NCI-H748 (cell line): ENCODE measurements around the gene TMEM106C.
"Not testable (repeated sequence)": the region's sequence is repeated elsewhere in the genome, so short reads cannot be mapped to it uniquely, and the experiment has no call there.

Source experiments
- DNase-seq: peaks from one replicate; lab custom pipeline; 2025; ENCODE audit not compliant: unreplicated experiment; lab: John Stamatoyannopoulos, UW

TMEM106C gene

DNA sequence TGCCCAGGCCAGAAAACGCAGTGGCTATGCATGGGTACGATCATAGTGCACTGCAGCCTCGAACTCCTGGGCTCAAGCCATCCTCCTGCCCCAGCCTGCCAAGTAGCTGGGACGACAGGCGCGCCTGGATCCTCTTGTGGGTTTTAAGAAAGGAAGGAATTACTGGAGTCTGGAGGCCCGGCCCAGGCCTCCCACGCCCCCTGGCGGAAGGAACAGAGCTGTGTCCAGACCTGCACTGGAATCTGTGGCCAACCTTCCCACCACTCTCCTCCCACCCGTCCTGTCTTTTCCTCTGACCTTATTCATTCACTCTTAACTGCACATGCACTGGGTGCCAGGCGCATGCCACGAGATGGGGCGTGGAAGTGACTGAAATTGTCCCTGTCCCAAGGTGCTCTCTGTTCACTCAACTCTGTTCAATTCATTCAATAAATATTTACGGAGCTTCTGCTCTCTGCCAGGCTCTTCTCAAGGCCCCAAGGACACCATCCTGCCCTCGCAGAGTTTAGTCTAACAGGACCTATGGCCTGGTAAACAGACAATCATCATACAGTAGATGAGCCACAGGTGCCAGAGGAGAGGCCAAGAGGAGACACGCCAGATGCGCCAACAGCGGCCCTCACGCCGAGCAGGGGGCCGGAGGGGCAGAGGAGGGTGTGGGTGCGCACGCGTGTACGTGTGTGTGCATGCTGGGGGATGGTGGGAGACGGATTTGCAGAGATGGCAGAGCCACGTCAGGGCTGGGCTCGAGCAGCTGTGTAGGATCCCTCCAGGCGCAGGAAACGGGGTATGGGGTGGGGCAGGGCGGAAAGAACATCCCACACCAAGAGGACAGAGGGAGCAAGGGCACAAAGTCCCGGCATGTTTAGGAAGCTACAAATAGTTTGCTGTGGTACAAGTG lies 13.7 kb upstream of the TMEM106C start:
- peak; percentile 66 for DNase-seq

DNA sequence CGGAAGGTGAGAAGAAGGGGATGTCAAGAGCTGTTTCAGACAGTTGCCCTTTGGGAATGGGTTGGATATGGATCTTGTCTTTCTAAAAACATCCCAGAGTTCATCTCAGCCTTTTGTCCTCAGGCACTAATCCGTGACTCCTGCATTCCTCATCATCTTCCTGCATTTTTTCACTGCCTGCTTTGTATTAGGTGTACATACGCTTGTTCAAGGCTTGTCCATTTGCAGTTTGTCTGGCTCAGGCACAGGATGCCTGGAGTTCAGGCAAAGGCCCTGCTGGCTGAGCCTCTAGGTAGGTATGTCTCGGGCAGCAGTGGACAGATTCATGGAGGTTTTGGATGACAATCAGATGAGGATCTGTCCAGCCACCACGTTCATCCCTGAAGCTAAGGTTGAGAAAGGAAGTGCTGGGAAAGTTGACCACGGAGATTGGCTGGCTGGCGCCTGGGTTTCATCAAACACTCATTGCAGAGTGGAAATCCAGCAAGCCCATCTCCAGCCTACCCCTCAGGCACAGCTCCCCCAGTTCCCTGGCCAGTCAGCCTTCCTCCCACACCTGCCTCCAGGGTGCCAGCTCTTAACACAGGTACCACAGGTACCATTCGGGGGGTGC lies 12.4 kb upstream of the TMEM106C start:
- no peak for DNase-seq

DNA sequence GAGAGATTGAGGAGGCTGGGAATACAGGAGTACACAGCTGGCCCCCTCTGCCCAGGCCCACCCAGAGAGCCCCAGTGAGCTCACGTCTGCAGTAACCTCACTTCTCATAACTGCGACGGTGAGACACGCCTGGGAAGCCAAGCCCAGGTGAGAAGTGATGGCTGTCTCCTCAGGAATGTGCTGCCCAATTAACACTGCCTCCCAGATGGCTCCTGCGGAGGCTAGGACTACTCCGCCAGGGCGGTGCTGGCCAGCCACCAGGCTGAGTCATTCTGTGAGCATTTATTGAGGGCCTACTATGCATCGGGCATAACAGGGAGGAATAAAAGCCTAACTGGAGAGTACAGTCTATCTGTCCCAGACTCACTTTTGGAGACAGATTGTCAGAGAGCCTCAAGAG lies 9.3 kb upstream of the TMEM106C start:
- no peak for DNase-seq

DNA sequence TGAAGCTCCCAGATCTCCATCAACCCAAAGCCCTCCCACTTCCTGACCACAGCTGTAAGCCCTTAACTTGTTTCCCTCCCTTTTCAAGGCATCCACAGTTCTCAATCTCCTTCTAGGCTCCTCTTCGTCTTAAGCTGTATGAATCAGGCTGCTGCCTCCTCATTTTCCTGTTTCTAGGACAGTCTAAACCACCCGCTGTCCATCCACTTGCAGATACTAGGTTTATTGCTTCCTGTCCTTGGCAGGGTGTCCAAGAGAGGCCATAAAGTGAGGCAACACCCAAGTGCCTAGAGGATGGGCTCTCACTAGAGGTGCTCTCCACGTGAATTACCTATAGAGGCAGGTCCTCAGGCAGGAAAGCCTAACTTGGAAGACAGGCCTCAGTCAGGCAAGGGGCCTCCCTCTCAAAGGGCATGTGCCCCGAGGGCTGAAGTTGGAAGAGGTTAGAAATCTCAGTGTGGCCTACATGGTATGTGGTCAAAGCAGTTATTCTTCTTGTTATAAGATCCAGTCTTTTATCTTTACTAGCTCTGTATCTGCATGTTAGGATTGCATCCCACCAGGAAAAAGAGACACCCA lies 8.8 kb upstream of the TMEM106C start:
- no peak for DNase-seq

DNA sequence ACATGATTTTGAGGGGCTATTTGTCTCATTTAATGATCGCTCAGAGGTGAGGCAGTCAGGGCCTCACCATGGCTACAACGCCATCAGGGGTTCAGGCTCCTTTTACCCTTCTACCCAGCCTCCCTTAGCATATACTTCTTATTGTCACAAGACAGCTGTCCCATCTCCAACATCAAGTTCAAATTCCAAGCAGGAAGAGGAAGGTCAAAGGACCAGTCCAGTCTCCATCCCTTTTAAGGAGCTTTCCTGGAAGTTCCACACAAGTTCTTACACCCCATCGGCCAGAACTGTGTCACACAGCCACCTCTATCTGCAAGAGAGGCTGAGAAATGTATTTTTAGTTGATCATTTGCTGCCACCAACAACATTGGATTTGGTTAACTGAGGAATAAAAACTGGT lies 8.3 kb upstream of the TMEM106C start:
- no peak for DNase-seq

DNA sequence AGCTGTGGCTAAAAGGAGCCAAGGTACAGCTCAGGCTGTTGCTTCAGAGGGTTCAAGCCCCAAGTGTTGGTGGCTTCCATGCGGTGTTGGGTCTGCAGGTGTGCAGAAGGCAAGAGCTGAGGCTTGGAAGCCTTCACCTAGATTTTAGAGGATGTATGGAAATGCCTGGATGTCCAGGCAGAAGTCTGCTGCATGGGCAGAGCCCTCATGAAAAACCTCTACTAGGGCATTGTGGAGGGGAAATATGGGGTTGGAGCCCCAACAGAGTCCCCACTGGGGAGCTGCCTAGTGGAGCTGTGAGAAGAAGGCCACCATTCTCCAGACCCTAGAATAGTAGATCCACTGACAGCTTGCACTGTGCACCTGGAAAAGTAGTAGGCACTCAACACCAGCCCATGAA lies 5.7 kb upstream of the TMEM106C start:
- DNase-seq, result not testable (repeated sequence)

DNA sequence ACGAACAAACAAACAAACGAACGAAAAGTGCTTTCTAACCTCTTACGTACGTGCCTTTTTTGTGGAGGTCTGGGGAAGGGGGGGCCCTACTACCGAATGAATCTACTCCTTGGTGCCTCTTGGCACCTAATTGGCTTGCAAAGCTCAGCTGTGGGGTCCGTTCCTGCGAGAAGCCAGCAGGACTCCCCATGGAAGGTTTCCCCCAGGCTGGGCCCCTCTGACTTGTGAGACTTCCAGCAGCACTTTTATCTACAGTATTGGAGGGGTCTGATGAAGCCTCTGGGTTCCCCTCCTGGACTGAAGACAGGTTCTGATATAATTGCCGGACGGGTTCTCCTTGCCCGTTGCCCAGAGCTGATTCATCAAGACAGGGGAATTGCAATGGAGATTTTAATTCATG lies 1.2 kb upstream of the TMEM106C start:
- no peak for DNase-seq

DNA sequence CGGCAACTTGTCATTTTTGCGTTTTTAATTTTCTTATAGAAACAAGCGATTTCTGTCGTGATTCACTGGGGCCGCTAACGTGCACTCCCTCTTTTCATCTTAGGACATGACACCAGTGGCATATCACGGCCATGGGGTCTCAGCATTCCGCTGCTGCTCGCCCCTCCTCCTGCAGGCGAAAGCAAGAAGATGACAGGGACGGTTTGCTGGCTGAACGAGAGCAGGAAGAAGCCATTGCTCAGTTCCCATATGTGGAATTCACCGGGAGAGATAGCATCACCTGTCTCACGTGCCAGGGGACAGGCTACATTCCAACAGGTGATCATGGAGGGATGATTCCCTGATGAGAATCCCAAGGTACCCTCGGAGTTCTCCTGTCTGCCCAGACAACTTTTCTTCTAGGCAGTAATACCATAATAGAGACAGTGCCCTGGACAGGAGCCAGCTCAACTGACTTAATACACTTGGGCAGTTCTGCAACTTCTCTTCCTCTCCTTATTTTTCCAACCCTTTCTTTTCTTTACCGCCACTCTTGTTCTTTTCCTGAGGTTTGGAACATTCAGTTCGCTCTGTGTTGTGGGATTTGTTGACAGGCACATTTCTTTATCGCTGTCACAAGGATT lies 821 bp downstream of the TMEM106C start:
- peak; percentile 48 for DNase-seq

DNA sequence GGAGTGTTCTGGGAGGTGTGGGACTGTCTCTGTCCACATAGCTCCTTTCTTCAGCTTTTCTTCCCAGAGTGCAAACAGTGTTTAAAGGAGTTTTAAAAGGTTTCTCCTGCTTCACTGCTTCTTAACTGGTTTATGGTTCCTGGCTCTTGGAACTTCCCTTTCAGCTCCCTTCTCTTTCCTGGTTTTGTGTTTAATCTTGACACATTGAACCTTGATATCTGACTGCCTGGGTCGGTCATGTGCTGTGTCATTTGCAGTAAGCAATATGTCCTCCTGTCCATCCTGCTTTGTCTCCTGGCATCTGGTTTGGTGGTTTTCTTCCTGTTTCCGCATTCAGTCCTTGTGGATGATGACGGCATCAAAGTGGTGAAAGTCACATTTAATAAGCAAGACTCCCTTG lies 2.2 kb downstream of the TMEM106C start:
- no peak for DNase-seq

DNA sequence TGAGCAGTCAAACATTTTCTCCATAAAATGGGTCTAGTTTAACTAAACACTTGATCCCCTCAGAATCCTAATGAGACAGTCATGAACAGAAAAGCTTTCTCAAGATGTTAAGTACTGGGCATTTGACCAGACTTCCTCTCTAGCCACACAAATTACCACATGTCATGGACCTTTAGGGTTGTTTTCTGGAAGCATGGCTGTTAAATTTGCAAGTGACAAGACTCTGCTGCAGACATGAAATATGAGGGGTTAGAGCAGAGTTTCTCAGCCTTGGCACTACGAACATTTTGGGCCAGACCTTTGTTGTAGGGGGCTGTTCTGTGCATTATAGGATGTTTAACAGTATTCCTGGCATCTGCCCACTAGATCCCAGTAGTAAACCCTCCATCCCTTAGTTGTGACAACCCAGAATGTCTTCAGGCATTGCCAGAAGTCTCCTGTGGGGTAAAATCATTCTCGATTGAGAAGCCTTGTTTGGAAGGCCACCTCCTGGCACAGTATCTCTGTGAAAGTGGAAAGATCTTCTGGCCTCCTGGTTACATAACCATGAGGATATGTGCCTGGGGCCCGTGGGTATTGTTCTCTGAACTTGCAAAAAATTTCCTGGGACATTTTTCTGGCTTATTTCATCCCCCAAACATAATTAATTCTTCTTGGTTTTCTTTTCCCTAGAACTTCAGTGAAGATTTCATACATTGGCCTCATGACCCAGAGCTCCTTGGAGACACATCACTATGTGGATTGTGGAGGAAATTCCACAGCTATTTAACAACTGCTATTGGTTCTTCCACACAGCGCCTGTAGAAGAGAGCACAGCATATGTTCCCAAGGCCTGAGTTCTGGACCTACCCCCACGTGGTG lies 4.3 kb downstream of the TMEM106C start:
- no peak for DNase-seq

DNA sequence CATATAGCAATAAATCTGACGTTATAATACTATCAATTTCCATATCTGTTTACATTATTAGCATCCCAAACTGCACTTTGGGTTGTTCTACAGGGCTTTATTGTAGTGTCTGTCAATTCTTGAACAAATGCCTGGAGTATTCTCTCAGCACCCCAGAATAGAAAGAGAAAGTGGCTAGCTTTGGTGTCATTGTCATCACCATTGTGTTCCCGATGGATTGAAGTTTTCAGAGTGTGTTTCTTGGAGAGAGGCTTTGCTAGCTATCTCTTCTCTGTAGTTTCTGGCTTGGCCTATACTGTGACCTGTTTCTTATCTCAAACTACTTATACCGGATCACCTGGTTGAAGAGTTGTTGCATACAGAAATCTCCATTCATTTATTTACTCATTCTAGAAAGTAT lies 6.4 kb downstream of the TMEM106C start:
- no peak for DNase-seq

DNA sequence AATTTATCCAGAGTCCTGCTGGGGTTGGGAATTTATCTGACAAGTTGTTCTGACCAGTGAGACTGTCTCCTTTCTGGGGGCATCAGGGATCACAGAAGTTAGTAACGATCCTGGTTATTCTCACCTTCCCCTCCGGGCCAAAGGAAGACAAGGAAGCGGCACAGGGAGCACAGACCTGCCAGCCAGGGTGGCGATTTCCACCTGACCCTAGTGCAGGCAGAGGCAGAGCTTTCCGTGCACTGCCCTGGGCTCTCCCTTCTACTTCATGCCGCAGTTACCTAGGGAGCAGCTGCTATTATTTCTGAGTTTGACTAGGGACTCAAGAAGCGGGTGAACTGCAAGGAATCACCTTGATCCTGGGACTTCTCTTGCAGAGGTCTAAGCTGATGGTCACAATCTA lies 7.4 kb downstream of the TMEM106C start:
- no peak for DNase-seq

DNA sequence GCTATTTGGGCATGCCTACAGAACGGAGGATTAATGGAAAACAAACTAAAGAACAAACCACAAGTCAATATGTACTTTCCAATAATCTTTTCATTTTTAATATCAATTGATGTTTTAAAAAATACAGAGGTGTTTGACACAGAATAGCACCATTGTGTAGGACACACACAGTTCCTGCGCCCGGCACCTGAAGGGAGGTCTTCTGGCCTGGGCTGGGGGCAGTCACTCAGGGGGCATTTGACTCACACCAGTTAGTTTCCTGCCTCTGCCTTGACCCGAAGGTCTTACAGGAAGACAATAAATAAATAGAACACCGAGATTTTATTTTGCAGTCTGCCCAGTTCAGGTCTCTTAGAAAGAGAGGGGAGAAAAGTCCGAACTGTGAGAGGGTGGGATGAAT lies 9.5 kb downstream of the TMEM106C start:
- no peak for DNase-seq

DNA sequence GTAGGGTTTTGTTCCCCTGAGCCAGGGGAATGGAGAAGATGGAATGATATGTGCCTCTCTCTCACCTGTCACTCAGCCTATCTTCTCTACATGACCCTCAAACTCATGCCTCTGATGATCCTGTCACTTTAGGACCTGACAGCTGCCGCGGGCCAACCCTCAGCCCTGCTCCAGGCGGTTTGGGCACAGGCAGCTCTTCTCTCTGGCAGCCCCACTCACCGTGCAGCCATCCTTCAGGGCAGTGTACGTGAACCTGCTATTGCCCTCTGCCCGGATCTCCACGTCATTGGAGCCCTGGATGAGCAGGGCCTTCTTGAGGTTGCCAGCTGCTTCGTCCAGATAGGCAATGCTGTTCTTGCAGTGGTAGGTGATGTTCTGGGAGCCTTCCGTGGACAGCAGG lies 10.5 kb downstream of the TMEM106C start:
- DNase-seq, result no peak

DNA sequence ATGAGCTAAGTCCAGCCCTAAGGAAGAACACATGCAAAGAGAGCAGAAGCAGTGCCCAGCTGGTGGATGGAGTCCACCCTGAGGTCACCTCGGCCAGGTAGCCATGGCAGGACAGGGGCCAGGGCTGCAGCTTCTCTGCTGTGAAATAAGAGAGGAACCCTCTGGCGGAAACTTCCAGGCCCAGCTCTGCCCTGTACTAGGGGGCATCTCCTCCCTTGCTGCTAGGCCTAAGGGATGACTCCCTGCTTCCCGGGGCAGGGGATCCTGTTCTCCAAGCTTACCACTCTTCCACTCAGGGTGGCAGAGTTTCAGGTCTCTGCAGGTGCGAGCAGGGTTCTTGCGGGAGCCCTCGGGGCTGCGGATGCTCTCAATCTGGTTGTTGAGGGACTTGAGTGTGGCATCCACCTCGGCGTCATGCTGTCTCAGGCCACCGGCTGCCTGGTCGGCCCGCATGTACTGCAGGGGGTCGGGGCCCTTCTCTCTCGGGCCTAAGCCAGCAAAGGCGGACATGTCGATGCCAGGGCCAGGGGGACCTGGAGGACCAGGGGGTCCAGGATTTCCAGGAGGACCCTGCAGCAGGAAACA lies 11.7 kb downstream of the TMEM106C start:
- DNase-seq, result no peak

DNA sequence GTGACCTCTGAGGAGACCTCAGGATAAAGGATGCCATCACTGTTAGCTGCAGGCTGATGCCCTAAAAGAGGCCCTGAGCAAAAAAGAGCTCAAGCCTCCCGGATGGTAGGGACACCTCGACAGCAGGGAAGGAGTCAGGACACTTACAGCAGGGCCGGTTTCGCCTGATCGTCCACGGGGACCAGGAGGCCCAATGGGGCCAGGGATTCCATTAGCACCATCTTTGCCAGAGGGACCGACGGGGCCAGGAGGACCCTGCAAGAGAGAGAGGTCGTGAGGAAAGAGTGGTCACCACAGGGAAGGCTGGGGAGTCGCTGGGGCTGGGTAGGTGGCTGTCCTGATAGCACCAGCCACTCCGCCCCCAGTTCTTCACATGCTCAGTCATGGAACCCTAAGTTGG lies 12.4 kb downstream of the TMEM106C start:
- no peak for DNase-seq

DNA sequence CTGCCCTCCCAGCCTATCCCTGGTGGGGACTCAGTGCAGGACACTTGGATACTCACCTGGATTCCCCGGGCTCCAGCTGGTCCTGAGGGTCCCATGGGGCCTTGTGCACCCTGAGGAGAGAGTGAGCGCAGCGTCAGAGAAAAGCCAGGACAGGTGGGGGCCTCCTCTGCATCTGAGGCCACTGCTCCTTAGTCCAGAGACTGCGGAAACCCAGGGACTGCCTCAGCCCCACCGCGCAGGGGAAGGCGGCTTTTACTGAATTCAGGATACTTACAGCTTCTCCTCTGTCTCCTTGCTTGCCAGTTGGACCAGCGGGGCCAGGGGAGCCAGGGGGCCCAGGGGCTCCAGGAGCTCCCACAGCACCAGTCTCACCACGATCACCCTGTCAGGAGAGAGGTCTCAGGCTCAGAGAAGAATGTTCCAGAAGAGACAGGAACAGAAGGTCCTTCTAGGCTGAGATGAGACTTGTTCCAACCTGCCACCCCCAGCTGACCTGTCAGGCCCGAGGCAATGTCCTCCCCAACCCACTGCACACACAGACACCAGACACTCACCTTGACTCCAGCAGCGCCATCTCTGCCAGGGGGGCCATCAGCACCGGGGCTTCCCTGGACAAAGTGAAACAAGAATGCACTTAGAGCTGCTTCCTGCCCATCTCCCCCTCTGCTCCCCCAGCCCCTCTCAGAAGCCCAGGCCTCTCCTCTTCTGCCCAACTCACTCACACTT lies 13.8 kb downstream of the TMEM106C start:
- DNase-seq, result no peak

DNA sequence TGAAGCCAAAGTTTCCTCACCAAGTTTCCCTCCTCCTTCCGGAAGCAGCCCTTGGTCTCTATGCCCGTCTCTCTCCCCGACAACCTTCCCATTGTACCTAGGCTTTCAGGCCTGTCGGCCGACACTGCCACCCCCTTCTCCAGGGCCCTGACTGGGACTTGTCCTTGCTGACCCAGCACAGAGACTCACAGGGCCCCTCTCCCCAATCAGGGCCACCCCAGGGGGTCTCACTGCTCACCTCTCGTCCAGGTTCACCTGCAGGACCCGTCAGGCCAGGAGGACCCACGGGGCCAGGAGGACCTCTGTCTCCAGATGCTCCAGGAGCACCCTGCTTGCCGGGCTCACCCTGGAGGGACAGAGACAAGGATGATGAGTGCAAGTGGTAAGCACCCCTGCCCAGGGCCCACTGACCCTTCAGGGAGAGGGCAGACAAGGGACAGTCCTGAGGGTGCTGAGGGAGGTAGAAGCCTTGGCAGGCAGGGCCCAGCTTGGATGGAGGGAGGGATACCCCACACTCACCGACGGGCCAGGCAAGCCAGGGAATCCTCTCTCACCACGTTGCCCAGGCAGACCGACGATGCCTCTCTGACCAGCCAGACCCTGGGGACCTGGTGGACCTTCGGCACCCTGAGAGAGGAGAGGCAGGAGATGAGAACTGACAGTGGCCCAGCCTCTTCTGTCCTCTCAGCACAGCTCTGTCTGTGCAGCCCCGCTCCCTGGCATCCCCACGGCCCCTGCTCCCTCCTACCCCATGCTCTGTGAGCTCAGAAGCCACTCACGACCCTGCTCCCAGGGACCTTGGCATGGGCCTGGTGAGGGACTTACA lies 14.6 kb downstream of the TMEM106C start:
- DNase-seq, result no peak

DNA sequence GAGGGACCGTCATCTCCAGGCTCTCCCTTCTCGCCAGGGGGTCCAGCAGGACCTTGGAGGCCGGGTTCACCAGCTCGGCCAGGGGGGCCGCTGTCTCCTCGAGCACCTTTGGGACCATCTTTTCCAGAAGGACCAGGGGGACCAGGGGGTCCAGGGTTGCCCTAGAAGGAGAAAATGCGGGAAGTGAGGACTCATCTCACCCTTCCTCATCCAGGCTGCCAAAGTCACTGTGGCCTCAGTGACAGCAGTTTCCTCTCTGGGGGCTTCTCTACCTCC lies 15.1 kb downstream of the TMEM106C start:
- no peak for DNase-seq
